GM18520 (cell line): ENCODE results near the gene TOMM5.

Experiments used
- ATAC-seq: cut with Tn5 transposase; IDR thresholded peaks from one replicate; pipeline ENCODE4 v1.9.1; 2021; ENCODE audit not compliant: unreplicated experiment

TOMM5 gene

DNA sequence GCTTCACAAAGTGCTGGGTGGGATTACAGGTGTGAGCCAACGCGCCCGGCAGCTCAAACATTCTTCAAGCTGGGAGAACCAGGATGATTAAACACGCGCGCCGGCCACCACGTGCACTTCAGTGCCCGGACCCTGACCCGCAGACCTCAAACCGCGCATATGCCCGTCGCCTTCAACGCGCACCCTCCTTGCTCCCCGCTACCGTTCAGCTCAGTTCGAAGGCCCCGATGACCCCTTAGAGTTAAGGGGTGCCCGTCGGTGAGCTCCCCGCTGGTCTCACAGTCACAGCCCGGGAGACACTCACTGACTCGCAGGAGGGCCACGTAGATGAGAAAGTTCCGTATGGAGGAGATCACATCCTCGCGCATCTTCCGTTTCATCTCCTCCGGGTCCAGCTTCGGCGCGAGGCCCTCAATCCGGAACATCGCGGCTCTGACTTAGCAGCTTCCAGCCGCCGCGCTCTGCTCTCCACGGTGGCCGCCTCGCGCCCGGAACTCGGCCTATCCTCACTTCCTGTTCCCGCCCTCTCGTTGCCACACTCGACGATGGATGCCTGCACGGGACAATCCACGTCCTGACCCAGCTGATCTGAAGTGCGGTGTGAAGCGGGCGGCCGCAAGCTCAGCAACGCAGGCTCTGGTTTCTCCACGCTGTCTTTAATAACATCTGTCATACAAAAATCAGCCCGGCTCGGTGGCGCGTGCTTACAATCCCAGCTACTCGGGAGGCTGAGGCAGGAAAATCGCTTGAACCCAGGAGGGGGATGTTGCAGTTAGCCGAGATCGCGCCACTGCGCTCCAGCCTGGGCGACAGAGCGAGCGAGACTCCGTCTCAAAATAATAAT is at the start of gene TOMM5:
TOMM5 (minus strand) TSS at position 490 of the 844 bp plus-strand sequence; CDS start at position 425, 65 bp downstream.
- peak; percentile 87 for ATAC-seq

DNA sequence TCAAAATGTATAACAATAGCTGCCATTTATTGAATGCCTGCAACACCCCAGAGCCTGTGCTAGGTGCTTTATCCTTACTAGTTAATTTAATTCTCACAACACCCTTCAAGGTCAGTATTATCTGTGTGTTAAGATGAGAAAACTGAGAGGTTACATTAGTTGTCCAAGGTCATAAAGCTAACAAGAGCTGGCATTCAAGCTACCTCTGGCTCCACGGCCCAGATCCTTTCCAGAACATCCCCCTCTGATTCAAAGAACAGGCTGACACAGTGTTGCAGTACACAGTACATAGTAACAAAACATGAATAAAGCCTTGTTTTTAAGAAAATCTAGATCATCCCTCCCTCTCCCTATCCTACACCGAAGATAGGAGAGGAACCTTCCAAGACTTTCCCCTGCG is 48.9 kb upstream of the TOMM5 start:
- no peak for ATAC-seq

DNA sequence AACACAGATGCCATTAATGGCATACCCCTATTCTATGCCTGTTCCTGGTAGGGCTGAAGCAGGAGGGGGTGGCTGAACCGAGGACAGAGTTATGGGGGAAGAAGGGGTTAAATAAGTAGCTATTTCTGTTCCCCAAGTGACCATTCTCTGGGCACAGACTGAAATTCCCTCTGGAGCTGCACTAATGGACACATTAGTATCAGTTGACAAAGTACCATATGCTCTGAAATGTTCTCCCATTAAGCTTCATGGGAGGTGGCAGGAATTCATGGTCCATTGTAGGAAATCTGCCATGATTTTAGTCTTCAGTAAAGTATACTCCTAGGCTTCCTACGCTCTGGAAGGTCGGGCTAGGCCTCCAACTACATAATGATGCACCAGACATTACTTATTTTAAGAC is 47.8 kb upstream of the TOMM5 start:
- no peak for ATAC-seq

DNA sequence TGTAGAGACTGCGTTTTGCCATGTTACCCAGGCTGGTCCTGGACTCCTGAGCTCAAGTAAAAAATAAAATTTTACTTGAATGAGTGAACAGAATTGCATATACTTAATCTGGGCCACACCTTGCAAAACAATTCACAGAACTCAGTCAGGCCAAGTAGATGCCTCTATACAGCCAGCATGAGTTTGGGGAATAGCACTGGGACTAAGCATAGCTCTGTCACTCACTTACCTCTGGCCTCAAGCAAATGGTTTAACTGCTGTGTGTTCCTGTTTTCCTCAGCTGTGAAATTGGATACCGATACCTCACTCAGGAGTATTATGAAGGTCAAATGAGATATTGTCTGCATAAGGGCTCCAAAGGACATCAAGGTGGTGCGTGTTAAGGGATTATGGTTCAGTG is 47.4 kb upstream of the TOMM5 start:
- no peak for ATAC-seq

DNA sequence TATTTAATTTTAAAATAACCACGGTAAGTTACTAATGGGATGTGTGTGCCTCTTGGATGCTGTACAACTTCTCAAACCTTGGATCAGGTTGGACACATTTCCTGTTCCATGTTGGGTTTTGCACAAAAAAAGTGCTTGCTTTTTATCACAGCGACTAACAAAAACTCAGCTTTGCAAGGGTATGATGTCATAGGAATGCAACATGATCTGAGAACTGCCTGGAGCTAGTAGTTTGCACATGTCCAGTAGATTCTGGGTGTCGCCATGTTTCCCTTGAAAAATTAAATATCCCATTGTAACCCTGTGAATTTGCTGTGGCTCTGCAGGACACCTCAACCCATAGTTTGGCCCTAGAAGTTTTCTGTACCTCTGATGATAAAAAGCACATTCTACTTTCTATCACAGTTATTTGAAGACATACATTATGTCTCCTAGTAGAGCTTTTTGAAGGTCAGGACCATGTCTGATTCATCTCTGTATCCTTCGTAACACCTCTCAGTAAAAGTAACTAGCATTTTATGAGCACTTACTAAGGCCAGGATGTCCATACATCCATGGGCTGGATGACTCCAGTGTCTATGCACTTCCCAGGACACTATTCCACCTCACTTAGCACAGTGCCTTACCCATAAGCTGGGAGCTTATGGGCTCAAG is 46.8 kb upstream of the TOMM5 start:
- ATAC-seq = no peak

DNA sequence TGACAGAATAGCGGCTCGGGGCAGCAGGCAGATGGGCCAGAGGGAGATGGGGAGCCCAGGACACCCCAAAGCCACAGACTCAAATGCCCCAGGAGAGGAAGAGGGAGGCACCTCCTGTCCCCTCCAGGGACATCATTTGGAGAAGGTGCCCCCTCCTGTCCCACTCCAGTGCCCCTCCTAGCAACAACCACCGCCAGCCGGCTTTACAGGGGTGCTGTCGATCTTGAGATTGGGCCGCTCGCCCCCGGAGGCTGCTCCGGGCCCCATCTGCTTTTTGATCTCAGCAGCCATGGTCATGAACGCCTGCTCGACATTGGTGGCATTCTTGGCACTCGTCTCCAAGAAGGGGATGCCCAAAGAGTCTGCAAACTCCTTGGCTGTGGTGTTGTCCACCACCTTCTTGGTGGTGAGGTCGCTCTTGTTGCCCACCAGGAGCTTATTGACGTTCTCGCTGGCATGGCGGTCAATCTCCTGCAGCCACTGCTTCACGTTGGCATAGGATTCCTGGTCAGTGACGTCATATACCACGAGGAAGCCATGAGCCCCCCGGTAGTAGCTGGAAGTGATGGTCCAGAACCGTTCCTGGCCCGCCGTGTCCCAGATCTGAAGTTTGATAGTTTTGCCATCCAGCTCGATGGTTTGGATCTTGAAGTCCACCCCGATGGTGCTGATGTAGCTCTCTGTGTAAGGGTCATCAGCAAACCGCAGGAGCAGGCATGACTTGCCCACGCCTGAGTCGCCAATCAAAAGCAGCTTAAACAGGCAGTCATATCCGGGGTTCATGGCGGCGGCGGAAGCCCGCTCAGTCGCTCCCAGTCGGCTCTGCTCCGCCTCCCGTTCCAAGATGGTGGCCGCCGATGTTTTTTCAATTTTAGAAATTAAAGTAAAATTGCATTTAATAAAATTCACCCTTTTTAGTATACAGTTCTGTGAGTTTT is 44.4 kb upstream of the TOMM5 start:
- ATAC-seq = no peak

DNA sequence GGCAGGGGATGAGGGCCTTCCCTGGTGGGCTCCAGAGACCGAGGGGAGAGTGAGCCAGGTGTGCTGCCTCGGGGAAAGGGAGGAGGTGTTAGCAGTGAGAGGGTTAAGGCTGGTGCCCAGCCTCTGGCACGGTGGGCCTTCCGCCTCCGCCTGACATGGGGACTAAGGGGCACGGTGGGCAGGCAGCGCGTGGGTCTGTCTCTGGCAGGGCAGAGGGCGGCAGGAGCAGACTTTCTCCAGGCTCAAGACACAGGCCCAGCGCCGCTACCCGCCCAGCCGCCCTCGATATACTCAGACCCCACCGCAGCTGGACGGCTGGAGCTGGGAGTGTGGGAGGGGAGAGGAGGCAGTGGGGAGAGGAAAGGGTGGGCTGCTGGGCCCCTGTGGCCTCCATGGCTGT is 43.4 kb upstream of the TOMM5 start:
- no peak for ATAC-seq

DNA sequence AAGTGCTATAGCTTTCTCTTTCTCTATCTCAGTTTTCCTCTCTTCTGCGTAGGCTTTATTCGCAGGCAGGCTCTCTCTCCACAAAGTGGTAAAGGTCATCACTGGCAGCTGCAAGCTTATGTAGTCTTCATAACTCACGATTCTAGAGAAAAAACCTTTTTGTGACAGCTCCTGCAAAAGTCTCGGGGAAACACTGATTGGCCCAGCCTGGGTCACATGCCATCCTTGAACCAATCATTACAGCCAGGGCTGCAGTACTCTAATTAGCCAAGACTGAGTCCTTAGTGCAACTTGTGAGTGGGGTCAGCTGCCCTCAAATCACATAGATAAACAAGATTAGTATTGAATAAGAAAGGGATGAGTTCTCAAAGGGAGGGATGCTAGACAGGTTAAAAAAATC is 40.1 kb upstream of the TOMM5 start:
- ATAC-seq = no peak

DNA sequence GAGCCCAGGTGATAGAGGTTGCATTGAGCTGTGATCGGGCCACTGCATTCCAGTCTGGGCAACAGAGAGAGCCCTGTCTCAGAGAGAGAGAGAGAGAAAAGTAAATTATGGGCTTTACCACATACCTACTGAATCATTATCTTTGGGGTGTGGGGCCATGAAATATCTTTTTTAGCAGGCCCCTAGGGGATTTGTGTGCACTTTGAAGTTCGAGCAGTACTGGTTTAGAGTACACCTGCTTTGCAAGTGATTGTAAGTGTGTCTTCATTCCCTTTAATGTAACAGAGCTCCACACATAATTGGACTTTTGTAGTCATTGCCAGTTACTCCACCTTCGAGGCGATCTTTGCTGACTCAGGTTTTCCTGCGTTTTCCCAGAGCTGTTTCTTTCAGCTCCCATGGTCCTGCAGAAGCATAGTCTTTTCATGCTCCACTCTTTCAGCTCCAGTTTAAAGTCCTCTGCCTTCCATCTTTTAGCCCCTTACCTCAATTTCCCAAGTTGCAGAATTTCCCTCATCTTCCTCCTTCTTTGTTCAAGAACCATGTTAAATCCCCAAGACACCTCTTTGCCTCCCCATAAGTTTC is 34.4 kb upstream of the TOMM5 start:
- ATAC-seq = no peak

DNA sequence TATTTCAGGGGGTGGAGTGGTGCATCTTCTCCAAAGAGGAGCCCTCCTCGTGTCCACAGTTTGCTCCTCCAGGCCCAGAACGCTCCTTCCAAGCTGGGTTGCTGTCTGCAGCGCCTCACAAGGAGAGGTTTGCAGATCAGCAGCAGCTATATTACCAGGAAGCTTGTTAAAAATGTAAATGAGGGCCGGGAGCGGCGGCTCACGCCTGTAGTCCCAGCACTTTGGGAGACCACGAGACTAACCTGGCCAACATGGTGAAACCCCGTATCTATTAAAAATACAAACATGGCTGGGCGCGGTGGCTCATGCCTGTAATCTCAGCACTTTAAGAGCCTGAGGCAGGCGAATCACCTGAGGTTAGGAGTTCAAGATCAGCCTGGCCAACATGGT is 33.4 kb upstream of the TOMM5 start:
- no peak for ATAC-seq

DNA sequence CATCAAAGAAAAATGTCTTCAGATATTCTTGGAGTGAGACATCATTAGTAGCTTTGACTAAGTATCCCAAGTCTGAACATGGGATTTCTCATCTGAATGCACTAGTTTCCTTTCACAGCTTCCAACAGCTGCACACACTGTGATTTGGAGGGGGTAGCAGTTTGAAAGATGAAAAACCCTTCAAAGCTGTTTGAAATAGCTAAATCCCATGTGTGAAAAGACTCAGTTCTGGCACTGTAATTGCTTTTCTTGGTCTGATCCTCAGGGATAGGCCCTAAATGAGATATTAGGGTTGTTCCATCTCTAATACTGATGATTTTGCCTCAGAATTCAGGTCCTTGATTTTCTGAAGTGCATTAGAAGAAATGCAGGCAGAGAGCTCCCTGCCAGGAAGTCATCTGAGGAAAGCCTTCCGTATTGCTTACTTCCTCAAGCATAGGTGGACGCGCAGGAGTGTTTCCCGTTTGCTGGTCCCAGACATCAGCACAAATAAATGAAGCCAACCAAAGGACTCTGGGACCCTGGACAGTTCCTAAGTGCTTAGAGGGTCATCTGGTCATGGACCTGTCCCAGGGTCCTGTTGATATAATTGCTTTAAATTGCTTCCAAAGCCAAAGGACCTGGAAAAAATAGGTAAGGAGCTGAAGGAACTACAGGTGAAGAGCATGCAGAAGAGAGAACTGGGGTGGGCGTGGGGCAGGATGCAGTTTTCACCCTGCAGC is 32.8 kb upstream of the TOMM5 start:
- ATAC-seq = no peak

DNA sequence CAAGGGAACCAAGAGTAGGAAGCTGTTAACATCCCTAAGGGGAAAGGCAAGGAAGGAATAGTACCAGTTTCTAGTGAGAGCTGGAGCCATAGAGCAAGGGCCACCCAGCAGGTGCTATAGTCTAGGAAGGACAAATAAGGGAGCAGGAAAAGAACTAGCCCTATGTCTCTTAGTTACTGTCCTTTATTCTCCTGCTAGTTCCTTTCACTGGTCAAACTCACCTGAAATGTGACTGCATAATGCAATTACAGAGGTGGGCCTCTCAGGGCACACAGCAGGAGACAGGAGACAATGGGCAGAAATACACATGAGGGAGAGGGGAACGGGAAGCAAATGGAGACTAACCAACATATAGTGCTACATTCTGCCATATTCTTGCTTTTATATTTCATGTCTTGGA is 31.7 kb upstream of the TOMM5 start:
- no peak for ATAC-seq

DNA sequence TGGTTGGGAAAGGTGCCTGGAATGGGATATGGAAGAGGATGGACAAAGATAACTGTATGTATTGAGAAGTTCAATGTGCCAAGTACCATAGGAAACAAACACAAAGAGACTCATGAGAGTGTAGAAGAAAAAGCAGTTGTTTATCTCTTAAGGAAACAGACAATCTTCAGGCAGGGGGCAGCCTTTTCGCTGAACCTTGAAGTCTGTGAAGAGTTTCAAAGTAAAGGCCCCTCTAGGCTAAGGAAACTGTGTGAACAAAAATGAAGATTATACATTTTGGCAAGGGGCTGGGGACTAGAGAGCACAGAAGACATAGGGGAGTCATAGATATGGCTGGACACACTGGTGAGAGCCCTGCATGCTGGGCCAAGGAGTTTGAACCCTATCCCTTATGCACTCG is 30.9 kb upstream of the TOMM5 start:
- no peak for ATAC-seq

DNA sequence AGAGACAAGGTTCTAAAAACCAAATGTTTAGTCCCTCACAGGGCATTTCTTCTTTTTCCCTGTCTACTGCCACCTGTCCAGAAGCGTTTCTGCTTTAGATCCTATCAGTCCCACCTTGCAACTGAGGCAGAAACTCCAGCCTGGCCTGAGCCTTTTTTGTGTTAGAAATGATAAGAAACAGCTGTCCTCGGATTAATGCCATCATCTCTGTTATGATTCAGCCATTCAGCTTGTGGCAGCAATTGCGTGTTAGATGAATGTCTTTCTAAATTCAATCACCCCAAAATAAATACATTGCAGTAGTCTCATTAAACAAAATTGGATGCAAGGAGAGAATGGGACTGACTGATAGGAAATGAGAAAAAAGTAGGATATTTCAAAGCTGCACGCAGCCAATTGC is 30.1 kb upstream of the TOMM5 start:
- ATAC-seq = no peak

DNA sequence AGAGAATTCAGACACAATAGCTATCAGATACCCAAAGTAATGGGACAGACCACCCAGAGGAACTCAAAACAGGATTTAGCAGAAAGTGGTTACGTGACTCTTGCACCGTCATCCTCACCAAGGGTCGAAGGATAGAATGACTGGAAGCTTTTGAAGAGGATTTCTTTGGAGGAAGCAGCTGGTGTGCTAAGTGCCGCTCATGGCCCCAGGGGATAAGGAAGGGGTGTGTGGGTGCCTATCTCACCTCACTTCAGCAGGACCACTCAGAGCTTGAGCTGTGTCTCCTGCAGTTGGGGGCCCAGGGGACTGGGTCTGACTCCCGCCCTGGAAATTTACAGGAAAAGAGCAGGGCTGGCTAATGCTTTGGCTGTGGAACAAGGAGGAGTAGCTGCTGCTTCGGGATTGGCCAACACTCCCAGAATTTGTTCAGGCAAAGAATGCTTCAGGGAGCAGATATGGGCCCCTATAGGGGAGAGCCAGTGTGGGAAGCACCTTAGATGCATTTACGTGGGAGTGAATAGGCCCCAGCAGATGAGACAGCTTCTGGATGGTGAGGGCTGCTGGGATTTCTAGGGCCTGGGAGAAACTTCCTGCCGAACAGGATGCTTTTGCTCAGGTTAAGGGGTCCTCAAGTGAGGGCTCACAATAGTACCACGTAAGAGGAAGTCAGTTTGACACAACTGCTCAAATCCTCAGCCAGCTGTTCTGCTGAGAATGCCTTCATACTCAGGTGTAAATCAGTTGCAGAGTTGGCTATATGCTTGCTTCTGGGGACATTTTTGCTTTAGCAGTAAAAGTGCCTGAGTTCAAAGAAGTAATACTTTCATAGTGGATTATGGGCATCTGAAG is 29.1 kb upstream of the TOMM5 start:
- no peak for ATAC-seq

DNA sequence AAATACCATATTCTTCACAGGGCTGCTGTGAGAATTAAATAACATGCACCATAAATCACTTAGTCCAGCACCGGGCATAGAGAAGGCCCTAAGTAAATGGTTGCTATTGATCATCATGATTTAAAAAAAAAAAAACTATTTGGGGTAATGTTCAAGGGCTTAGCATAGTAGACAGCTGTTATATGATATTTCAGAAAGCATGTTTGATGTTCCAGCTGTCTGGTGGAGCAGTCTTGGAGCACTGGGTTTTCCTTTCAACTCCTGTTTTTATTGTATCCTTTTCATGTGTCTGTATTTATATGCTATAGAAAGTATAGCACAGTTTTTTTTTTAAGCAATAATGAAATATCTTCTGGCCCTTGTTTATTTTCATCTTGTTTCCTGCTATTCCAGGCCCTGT is 28.0 kb upstream of the TOMM5 start:
- ATAC-seq = no peak

DNA sequence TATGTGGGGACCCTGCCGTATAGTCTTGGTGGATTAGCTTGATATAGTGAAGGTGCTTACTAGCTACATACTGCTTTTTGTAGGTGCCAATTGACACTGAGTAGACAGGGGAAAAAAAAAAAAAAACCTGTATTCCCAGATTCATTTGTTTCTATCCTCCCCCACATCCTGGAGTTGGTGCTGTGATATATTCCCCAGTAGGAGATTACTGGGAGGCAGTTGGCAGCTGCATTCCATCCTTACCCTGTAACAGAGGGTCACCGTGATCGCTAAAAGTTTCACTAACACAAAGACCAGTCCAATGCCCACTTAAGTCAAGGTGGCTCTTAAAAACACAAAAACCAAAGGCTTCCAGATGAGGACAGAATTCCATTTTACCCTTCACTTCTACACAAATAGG is 27.4 kb upstream of the TOMM5 start:
- no peak for ATAC-seq

DNA sequence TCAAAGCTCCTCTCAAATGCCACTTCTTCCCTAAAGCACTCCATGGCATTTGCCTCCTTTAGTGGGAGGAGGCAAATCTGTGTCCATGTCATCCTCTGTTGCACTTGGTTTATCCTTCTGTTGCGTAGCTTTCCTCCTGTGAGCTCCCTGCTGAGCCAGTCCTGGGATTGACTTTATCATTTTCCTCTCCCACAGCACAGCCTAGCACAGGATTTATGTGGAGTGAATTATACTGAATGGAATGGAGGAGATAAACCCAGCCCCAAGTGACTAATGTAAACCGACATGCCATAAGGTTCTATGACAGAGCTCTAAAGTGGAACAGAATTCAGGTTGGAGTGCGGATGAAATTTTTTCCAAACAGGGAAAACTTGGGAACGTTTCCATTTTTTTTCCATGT is 26.4 kb upstream of the TOMM5 start:
- no peak for ATAC-seq

DNA sequence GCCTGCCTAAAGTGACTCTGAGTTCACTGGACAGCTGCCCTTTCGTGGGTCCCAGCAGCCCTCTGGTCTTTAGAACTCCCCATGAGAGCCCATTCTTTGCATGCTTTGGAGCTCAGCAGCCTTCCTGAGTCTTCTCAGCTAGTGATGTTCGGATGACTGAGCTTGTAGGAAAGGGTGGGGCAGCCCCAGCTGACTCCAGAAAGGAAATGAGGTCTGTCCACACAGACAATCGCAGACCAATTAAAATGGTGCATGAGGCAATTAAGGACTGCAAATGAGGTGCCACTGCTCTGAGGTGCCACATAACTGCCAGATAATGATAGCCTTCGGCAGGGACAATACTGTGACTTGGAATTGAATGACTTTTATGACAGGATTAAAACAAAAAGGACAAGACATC is 25.4 kb upstream of the TOMM5 start:
- ATAC-seq = no peak

DNA sequence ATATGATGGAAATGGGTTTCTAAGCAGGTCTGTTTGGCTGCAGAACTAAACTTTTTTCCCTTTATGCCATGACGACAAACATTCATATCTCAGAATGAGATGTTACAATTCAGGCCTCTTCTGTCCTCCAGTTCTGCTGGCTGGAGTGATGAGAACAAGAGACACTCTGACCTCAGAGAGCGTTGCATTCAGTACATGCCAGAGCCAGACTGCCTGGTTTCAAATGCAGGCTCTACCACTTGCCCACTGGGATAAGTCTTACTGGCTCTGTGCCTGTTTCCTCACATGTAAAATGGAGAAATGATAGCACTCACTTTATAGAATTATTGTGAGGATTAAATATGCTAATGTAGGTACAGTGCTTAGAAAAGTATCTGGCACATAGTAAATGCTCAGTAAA is 24.8 kb upstream of the TOMM5 start:
- ATAC-seq = no peak
